GM04504 (cell line): ENCODE results near the gene KRT80.

Source experiments
- DNase-seq: peaks from one replicate; pipeline ENCODE4 v3.0.0-alpha.2; 2012; ENCODE audit warnings: low read depth

The KRT80 gene

DNA sequence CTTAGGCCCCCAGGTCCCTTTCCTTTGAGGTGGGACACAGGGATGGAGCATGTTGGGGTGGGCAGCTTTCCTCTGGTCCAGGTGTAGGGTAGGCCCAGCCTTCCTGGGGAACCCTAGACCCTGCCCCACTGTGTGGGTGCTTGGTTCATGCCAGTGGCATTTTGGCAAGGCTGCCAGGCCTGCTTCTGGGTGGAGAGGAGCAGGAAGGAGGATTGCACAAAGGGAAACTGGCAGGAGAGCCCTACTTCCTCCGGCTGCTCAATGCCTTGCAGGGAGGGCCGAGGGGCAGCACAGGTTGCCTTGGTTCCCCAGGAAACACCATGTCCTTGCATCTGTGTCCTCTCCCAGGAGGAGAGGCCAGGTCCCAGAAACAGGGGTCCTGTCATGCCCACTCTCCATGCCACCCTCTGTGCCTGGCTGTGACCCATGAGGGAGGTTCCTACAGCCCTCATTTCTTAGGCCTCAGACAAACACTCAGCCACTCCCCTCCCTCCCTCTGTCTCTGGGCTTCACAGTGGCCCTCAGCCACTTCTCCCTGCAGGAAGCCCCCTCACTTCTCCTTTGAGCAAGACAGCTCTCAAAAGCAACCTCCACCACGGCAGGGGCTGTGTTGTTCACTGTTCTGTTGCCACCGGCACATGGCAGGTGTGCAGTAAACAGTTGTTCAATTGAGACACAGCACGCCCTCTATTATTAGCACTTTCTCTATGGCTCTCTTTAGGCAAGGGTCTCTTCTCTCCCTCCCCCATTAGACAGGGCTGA, 6.8 kb upstream of the KRT80 start:
- no peak for DNase-seq

GRCh38 chr12:52197371-52198231, 5.8 kb upstream of the KRT80 start:
- no peak for DNase-seq

- DNase-seq, result no peak
Measured at GRCh38 chr12:52195065-52195730, 3.4 kb upstream of the KRT80 start.

GRCh38 chr12:52193991-52194390, 2.2 kb upstream of the KRT80 start:
- no peak for DNase-seq

- DNase-seq, result no peak
Measured at GRCh38 chr12:52193532-52193931, 1.7 kb upstream of the KRT80 start.

DNA sequence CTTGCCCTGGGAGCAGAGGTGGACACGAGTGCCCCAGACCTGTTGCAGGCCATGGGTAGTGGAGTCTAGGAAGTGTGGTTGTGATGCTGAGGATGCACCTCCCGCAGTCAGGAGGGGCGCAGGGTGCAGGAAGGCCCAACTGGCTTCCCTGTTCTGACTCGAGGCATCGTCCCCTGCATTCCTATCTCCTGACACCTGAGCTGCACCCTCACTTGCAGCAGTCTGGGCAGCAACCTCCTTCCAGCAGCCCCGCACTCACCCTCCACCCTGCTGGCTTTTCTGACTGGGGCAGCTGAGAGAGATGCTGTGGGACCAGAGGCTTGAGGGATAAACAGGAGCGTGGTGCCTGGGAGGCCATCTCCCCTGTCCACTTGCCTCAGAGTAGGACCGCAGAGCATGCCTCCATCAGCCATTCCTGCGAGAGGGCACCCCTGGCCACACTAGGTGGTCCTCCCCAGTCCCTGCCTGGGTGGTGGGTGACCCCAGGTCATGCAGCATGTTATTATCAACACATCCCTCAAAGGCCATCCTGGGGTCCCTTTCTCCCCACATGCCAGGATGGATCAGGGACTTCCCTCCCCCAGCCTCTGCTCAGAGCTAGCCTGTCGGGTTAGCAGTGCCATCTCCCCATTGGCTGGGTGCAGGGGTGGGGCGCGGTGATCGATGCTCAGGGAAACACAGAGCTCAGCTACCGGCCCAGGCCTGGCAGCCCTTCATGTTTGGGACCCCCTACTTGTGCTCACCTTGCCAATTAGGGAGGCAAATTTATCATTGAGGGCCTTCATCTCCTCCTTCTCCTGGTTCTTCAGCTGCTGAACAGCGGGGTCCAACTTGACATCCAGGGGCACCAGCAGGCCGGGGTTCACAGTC, 719 bp downstream of the KRT80 start:
- DNase-seq, result no peak

- no peak for DNase-seq
Measured at GRCh38 chr12:52189376-52190174, 2.2 kb downstream of the KRT80 start.

DNA sequence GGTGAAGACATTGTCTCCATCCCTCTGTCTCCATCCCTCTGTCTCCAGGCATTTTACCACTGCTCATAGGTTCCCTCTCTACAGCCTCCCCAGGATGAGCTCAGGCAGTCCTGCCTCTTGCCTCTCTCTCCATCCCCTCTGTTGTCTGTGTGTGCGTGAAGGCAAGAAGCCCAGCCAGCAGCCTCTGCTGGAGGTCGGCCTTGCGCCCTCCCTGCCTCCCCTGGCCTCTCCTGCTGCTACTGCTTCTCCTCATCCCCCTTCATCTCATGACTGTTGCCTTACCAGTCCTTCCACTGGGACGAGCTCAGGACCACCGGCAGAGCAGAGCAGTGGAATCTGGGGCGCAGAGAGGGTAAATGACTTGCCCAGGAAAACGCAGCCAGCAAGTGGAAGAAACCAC, 3.2 kb downstream of the KRT80 start:
- DNase-seq, result no peak

- no peak for DNase-seq
Measured at GRCh38 chr12:52187640-52188039, 4.2 kb downstream of the KRT80 start.

GRCh38 chr12:52187206-52187605, 4.6 kb downstream of the KRT80 start:
- DNase-seq, result no peak

- DNase-seq, result peak; percentile 64
Measured at GRCh38 chr12:52186118-52186840, 5.5 kb downstream of the KRT80 start.

- no peak for DNase-seq
Measured at GRCh38 chr12:52185400-52185967, 6.3 kb downstream of the KRT80 start.

GRCh38 chr12:52184813-52185212, 7.0 kb downstream of the KRT80 start:
- no peak for DNase-seq

DNA sequence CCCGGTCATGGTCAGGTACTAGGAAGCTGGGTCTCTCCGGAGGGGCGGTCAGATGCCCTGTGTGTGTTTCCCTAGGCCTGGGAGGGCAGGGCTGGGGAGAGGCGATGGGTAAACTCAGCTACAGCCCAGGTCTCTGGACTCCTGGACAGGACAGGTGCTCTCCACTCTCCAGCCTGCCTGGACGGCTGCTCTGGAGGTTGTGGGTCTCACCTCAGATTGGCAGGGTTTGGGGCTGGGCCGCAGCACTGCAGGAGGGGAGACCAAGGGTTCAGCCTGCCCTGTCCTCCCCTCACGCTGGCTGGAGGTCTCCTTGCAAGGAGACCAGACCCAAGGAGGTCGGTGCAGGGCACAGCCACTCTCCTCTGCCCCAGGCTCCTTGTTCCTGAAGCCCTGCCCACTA, 7.8 kb downstream of the KRT80 start:
- no peak for DNase-seq

DNA sequence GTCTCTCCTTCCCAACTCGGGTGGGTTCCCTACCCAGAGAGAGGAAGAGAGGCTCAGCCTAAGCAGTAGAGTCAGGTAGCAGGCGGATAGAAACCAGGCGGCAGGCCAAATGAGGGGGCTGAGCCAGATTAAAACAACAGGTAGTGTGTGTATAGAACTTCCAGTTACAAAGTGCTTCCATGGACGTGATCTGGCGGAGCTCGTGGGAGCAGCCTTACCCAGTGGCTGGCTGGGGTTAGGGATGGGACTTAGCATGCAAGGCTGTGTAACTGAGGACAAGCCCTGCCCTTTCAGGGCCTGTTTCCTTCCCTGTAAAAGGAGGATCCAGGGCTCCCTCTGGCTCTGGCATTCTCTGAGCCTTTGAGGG, 8.3 kb downstream of the KRT80 start:
- DNase-seq, result no peak

DNA sequence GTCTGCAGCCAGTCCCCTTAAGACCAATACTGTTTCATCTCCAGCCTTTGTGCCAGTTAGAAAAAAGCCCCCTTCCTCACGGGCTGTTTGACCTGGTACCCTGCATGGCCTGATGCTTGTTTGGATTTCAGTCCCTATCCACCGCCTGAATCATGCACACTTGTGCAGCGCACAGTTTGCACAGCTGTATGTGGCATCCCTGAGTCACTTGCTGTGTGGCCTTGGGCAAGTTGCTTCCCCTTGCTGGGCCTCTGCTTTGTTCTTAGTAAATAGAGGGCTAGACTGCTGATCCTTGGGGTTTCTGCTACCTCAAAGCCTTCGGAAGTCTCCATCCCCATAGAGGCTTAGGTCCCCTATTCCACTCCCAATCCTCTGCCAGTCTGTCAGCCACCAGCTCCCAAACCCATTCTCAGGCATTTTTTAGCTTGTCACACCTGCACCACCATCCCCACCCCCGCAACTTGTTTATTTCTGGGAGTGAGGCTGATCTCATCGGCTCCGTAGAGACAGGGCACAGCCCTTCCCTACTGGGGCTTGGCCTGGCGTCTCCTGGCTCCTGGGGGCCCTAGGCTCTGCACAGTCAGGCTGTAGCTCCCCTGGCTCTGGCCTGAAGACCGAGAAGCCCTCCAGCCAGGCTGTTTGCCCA, 8.8 kb downstream of the KRT80 start:
- DNase-seq, result no peak

DNA sequence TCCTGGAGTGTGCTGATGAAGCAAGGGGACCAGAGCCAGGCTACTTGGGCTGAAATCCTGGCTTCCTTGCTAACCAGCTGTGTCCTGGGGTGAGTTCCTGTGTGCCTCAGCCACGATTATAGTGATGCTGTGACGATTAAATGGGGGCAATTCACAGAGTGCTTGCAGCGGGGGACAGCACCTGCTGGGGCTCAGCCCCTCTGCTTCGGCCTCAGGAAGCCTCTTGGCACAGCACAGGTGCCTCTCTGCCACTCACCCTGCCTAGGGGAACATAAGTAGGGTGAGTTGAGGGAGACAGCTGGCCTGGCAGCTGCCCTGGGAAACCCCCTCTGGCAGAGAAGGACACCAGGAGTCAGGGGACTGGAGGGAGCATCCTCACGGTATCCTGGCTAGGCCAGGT, 9.4 kb downstream of the KRT80 start:
- no peak for DNase-seq

DNA sequence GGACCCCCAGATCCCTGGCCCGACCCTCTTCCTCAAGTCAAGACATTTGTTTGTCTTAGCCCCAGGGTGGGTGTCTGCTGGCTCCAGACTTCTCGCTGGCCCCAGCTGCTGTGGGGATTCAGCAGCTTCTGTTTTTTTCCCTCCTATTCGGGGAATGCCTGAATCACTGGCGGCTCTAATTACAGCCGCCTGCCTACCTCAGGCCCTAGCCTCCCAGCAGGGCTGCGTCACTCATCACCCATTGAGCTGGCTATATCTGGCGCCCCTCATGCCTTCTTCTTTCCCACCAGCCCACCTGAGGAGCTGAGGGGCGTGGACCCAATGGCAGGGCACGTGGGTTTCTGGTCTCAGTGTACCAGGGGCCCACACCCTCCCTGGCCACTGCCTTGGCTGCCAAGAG, 10.1 kb downstream of the KRT80 start:
- no peak for DNase-seq

- no peak for DNase-seq
Measured at GRCh38 chr12:52180971-52181628, 10.7 kb downstream of the KRT80 start.
